Measurements from ENCODE around the gene ELAC2.
A peak's percentile ranks its signal among the peaks of the same experiment; 100 is the strongest.

ELAC2 gene

GRCh38 chr17:12953156-12953555, 64.7 kb downstream of the ELAC2 start:
- DNase-seq (ENCODE audit: low spot score), result peak; percentile 2
- TF ChIP-seq CTCF (IDR thresholded peaks at IDR 0.05; ENCODE audit: extremely low read depth, missing control alignments), result no peak

- DNase-seq (ENCODE audit: low spot score), result peak; percentile 2
- TF ChIP-seq CTCF (IDR thresholded peaks at IDR 0.05; ENCODE audit: extremely low read depth, missing control alignments), result no peak
Observed at GRCh38 chr17:12952012-12952411, 65.8 kb downstream of the ELAC2 start.

- DNase-seq (ENCODE audit: low spot score), result no peak
- no peak for TF ChIP-seq CTCF (IDR thresholded peaks at IDR 0.05; ENCODE audit: extremely low read depth, missing control alignments)
Observed at GRCh38 chr17:12947047-12947446, 70.8 kb downstream of the ELAC2 start.
